HG03175 (cell line): ENCODE measurements around the gene GLIS1.

ENCODE experiments used
- ATAC-seq: cut with Tn5 transposase; IDR thresholded peaks from one replicate; pipeline ENCODE4 v1.9.1; 2021; ENCODE audit warnings: mild to moderate bottlenecking, moderate library complexity; ENCODE audit not compliant: unreplicated experiment

Gene GLIS1

DNA sequence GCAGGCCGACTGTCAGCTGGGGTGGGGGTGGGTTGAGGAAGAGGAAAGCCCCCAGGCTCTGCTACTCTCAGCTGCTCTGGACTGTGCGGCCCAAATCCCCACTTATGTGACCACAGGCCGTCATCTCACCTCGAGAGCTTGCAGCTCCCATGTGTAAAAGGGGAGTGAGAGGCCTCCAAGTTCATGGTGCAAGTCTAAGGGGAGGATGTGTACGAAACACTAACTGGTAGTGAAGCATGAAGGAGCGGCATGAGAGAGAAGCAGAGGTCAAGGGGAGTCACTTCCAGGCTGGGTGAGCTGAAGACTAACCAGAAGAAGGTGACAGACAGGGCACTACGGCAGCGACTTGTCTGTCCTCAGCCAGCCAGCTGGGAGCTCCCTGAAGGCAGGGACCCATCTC is 43.8 kb downstream of the GLIS1 start:
- no peak for ATAC-seq

GRCh38 chr1:53694718-53695091 is 44.3 kb downstream of the GLIS1 start:
- ATAC-seq, result no peak

DNA sequence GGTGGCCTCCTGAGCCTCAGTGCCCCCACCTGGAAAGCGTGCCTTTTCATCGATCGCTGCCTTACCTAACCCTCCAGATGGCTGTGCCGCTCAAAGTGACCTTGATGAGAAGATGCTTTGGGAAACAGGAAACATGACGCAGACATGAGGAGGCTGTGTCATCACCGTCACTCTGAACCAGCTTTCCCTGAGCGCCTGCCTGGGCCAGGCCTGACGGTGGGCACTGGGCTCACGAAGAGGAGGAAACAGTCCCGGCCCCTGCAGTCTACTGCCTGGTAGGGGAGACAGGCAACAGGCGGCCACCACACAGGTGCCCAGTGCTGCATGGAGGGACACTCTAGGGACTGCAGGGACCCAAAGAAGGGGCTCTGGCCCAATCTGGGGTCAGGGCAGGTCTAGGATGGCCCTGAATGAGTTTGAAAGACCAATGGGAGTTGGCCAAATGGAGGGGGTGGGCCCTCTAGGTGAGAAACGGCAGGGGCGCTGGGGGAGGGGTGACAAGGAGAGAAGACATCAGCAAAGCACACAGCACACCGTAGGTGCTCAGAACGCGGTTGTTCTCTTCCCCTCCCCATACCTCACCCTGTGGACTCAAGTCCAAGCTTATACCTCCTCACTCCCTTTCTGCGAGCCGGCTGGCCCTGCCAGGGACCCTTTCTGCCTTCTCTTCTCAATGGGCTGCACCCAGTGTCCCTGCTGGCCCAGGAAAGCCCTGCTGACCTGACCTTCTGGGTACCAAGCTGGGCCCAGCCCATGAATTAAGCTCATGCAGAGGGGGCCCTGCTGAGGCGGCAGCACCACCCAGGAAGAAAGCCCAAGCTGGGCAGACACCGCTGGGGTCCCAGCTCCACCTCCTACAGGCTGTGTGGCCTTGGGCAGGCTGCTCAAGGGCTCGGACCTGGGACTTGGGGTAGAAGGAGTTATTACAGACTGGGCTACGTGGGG is 44.9 kb downstream of the GLIS1 start:
- ATAC-seq, result no peak

DNA sequence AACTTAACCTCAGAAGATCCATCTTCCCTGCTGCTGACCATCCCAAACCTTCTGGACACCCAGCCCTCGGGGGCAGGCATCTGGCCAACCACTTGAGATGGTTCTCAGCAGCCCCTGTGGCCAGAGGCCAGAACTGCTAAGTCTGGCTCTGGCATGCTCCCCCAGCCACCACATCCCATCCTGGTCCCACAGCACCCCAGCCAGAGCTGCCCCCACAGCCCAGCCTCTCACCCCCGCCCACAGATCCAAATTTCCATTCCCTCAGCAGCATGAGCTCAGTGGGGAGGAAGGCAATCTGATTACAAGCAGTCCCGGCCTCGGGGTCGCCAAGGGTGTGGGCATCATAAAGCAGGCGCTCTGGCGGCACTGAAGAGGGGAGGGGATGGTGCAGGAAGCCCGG is 45.6 kb downstream of the GLIS1 start:
- ATAC-seq, result no peak

- ATAC-seq, result no peak
Observed at GRCh38 chr1:53691326-53691725, 47.6 kb downstream of the GLIS1 start.

DNA sequence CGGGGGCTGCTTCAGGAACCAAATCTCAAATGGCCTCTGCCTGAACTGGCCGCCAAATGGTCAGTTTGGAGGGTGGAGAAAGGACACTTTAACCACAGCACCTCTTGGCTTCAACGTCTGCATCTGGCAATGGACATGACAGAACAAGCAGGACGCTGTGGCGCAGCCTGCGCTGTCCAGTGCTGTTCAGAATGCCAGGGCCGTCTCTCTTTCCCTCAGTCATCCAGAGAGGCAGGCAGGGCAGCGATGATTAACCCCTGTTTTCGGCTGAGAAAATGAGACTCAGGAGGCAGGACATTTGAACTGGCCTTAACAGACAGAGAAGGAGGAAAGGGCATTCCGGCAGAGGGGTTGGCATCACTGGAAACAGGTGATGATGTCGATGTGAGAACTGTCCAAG is 48.6 kb downstream of the GLIS1 start:
- ATAC-seq, result no peak

DNA sequence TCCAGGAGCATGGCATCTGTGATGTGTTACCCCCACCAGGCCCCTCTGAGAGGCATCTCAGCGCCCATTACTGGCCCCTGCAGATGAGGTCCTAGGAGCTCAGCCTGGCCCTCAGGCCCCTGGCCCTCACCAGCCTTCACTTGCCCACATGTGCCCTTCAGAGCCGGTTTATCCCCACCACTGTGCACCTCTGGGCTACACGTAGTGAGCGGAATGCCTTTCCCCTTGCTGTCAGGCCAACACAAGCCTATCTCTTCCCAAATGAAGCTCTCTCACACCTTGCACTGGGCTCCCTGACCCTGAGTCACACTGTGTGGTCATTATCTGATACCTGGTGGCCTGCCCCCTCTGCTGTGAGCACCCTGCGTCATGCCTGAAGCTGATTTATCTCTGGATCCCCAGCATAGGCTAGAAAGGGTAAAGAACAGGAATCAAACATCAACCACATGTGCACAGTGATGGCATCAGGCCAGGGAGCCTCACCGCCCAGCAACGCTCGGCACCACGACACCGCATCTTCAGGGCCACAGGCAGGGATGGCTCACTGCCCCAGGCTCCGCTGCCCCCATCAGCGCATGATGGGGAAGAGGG is 49.1 kb downstream of the GLIS1 start:
- no peak for ATAC-seq

GRCh38 chr1:53689223-53689622 is 49.7 kb downstream of the GLIS1 start:
- no peak for ATAC-seq

DNA sequence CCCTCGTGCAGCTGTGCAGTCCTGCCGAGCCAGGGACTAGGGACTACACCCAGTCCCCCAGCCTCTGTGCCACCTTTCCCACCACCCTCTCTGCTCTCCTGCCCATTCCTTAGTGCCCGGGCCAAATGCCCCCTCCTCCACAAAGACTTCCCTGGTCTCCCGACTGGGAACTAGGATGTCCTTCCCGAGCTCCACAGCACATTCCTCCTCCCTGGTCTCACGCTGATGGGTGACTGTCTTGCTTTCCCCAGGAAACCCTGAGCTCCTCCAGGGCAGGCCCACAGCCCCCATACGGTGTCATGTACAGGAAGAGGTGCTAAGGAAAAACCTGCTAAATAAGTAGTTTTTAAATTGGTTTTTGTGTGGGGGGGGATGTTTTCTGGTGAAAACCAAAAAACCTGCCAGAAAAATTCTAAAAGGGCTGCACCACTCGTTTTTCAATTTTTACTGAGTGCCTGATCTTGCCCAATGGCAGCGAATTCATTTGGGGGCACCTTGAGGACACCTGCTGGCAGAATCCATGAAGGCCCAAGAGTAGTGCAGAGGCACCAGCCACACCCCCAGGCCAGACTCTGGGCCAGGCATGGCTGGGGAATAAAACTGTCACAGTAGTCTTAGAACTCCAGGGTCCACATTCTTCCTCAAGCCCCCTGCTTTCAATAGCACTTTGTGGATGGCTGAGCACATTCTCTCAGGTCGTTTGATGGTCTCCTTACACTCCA is 50.4 kb downstream of the GLIS1 start:
- ATAC-seq, result no peak

GRCh38 chr1:53687901-53688300 is 51.1 kb downstream of the GLIS1 start:
- ATAC-seq, result no peak

GRCh38 chr1:53687426-53687825 is 51.5 kb downstream of the GLIS1 start:
- ATAC-seq, result no peak

GRCh38 chr1:53686965-53687267 is 52.0 kb downstream of the GLIS1 start:
- no peak for ATAC-seq

GRCh38 chr1:53686091-53686964 is 52.6 kb downstream of the GLIS1 start:
- ATAC-seq, result no peak

GRCh38 chr1:53685272-53686051 is 53.5 kb downstream of the GLIS1 start:
- ATAC-seq, result no peak

GRCh38 chr1:53684741-53685140 is 54.2 kb downstream of the GLIS1 start:
- ATAC-seq, result no peak

- no peak for ATAC-seq
Observed at GRCh38 chr1:53683986-53684740, 54.8 kb downstream of the GLIS1 start.

DNA sequence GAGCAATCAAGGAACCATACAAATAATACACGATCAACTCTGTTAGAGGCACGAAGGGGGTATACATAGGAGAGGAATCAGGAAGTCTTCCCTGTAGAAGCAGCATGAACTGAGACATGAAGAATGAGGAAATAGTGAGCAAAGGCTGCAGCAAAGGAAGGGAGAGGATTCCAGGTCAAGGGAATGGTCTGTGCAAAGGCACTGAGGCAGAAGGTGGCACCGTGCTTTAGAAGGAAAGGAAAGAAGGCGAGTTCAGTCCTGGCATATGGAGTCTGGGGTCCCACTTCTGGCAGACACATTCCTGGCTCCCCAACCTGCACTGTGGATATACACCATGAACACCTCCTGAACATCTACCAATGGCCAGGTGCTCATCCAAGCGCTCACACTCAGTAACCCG is 56.1 kb downstream of the GLIS1 start:
- ATAC-seq, result no peak

GRCh38 chr1:53681977-53682685 is 56.8 kb downstream of the GLIS1 start:
- no peak for ATAC-seq
